GM21515 (cell line): ENCODE measurements around the gene LACTBL1.
"Not testable (repeated sequence)": the region's sequence is repeated elsewhere in the genome, so short reads cannot be mapped to it uniquely, and the experiment has no call there.

Source experiments
- ATAC-seq: cut with Tn5 transposase; IDR thresholded peaks from one replicate; pipeline ENCODE4 v1.9.1; 2021; ENCODE audit not compliant: unreplicated experiment

LACTBL1 gene

GRCh38 chr1:22972760-22973159 lies at the start of gene LACTBL1:
LACTBL1 (minus strand) TSS chr1:22972866; CDS start chr1:22972316, 550 bp downstream.
- ATAC-seq: no peak

- ATAC-seq: no peak
Measured at GRCh38 chr1:23021834-23022233, 49.2 kb upstream of the LACTBL1 start.

DNA sequence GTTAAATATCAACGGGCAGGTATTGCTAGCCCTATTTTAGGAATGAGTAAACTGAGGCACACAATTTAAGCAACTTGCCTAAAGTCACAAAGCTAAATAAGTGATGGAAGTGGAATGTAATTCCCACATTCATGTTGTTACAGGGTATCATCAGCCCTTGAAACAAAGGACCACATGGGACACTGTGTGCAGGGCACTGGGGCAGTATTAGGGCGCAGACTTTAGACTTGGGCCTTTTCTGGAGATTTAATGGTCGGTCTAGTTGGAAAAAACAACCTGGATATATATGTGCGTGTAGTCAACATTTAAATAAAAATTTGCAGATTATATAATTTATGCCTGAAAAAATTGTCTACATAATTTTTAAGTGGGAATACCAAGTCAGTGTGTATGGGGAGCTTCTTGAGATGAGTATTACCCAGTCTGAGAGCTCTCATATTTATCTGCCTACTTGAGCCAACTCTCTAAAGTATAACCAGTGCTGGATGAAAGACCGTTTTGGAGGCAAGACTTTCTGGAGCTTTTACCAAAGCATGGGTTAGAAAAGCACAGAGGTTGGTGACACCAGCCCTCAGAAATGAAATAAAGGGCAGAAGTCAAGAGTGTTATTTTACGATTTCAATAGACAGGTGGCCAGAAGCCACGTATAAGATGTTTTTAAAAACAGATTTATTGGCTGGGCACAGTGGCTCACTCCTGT lies 48.2 kb upstream of the LACTBL1 start:
- no peak for ATAC-seq

DNA sequence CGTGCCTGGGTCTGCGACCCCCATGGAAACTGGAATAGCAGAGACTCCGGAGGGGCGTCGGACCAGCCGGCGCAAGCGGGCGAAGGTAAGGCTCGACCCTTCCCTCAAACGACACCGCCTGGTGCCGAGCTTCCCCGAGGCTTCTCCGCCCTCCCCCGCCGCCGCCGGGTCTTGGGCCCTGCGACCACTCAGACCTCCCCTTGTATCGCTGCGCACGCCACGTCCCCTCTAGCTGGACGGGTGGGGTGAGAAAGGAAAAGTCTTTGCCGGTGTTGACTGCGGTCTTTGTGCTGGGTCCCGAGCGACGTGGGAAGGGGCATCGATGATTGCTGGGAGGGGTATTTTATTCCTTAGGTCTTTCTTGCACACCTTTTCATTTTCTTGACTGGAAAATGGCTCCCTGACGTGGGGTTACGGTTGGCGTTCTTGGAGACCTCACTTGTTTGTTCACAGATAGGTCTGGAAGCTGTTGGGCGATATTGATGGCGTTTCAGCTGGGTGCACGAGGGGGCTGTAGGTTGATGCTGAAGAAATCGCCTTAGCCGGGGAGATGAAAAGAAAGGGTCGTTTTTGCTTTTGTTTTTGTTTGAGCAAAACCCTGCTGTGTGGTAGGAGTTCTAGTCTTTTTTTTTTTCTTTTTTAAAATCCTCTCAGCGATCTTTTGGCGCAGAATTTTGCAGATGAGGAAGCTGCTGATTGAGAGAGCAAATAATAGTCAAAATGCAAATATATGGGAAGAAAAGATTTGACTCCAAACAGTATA lies 47.4 kb upstream of the LACTBL1 start:
- ATAC-seq: peak; percentile 23

- peak; percentile 94 for ATAC-seq
Measured at GRCh38 chr1:23019094-23019862, 46.6 kb upstream of the LACTBL1 start, which contains the start of gene KDM1A. KDM1A (plus strand) TSS chr1:23019468; CDS start chr1:23019597, 129 bp downstream.

DNA sequence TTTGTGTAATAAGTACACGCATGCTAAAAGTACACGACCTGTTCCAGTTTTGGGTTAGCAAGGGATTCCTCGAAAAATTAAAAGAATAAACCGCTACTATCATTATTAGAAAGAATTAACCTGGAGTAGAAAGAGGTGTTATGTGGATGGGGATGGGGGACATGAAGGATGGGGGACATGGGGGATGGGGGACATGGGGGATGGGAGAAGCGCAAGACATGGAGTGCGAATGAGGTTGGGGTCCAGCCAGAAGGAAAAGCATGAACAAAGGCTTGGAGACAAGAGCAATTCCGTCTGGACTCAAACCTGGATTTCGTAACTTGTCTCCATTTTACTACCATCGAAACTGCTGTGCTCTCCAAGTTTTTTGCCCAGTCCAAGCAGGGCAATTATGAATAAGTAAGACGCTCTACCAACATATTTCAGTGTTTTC lies 46.0 kb upstream of the LACTBL1 start:
- ATAC-seq: no peak

- ATAC-seq: no peak
Measured at GRCh38 chr1:23013657-23014056, 41.0 kb upstream of the LACTBL1 start.

- ATAC-seq: not testable (repeated sequence)
Measured at GRCh38 chr1:23010025-23010424, 37.4 kb upstream of the LACTBL1 start.

GRCh38 chr1:23008901-23009300 lies 36.2 kb upstream of the LACTBL1 start:
- no peak for ATAC-seq

DNA sequence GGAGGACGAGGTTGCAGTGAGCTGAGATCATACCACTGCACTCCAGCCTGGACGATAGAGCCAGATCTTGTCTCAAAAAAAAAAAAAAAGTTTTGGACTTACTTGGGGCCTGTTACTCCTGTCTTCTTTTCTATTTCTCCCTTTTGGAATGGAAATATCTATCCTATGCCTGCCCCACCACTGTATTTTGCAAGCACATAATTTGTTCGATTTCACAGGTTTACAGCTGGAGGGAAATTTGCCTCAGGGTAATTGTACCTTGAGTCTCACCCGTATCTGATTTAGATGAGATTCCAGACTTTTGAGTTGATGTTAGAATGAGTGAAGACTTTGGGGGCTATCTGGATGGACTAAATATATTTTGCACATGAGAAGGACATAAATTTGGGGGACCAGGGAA lies 34.4 kb upstream of the LACTBL1 start:
- ATAC-seq: no peak

- ATAC-seq: not testable (repeated sequence)
Measured at GRCh38 chr1:23004769-23005168, 32.1 kb upstream of the LACTBL1 start.

DNA sequence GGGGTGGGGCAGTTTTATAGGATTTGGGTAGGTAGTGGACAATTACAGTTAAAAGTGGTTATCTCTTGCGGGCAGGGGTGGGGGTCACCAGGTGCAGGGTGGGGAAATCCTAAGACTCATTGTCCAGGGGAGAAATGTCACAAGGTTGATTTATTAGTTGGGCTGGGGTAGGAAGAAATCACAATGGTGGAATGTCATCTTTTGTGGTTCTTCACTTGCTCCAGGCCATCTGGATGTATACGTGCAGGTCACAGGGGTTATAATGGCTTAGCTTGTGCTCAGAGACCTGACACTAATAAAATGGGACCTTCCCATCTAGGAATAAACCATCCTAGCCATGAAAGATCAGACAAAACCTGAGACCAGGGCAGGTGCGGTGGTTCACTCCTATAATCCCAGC lies 31.4 kb upstream of the LACTBL1 start:
- ATAC-seq: no peak

DNA sequence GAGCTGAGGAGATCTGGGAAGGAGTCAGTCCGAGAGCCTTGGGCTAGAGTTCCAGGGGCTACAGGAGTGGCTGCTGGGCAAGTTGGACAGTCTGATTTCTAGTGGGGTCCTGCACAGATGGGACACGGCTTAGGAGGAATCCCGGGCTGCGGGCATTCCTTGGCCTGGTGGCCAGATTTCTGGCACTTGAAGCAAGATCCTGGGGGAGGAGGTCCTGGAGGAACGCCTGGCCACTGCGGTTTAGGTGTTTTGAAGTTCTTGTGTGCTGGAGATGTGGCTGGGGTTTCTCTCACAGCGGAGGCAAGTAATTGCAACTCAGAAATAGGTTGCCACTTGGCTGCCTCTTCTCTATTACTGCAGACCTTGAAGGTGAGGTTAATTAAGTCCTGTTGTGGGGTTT lies 29.6 kb upstream of the LACTBL1 start:
- ATAC-seq: not testable (repeated sequence)

- not testable (repeated sequence) for ATAC-seq
Measured at GRCh38 chr1:23000133-23000532, 27.5 kb upstream of the LACTBL1 start.

DNA sequence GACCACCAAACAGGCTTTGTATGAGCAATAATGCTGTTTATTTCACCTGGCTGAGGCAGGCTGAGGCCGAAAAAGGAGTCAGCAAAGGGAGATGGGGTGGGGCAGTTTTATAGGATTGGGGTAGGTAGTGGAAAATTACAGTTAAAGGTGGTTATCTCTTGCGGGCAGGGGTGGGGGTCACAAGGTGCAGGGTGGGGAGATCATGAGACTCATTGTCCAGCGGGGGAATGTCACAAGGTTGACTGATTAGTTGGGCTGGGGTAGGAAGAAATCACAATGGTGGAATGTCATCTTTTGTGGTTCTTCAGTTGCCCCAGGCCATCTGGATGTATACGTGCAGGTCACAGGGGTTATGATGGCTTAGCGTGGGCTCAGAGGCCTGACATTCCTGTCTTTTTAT lies 24.9 kb upstream of the LACTBL1 start:
- ATAC-seq: not testable (repeated sequence)

- ATAC-seq: no peak
Measured at GRCh38 chr1:22995774-22996173, 23.1 kb upstream of the LACTBL1 start.

DNA sequence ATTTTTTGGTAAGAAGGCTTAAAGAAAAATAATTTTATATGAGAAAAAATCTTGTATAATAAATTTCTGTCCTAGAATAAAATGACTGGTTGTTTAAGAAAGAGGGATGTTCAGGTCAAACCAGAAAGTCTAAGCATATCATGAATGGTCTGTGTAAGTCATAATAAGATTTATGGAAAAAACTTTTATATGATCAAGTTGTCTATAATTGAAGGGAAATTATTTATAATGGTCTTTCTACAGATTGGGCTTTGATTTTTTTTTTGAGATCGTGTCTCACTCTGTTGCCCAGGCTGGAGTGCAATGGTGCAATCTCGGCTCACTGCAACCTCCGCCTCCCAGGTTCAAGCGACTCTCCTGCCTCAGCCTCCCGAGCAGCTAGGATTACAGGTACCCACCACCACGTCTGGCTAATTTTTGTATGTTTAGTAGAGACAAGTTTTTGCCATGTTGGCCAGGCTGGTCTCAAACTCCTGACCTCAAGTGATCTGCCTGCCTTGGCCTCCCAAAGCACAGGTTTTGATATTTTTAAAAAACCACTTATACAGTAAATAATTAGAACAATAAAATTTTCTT lies 20.6 kb upstream of the LACTBL1 start:
- ATAC-seq: not testable (repeated sequence)

DNA sequence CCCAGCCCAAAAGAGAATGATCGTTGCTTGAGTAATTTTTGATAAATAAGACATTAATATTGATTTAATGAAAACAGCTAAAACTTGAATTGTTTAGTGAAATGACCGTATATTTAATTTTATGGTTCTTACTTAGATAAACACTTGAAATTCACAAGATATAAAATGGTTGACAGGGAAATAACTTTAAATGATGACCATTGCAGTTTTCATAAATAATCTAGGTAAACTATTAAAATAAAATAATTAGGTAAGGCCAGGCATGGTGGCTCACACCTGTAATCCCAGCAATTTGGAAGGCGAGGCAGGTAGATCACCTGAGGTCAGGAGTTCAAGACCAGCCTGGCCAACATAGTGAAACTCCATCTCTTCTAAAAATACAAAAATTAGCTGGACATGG lies 19.7 kb upstream of the LACTBL1 start:
- not testable (repeated sequence) for ATAC-seq

DNA sequence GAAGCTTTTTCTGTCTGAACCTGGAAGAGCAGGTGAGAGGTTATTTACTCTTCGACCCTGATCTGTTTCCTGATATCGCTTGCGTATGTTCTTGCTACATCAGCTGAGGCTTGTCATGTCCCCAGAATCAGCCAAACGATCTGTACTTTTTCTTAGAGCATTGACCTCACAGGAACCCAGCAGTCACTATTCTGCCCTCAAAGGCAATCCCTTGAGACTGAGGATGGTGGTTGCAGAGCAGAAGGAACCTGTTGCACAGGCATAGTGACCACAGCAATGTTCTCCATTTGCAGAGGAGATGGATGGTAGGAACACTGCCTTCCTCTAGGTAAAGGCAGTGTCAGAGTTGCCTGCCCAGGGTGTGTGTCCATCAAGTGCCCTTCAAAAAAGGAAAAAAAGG lies 11.3 kb upstream of the LACTBL1 start:
- no peak for ATAC-seq

GRCh38 chr1:22980471-22980790 lies 7.8 kb upstream of the LACTBL1 start:
- not testable (repeated sequence) for ATAC-seq

GRCh38 chr1:22978299-22978698 lies 5.6 kb upstream of the LACTBL1 start:
- ATAC-seq: no peak
